HepG2 (cell line): ENCODE data around the gene LYZL1. TPM values are rescaled to one million over a fixed set of nuclear protein-coding genes. Genes with fewer than 3 reads are reported as not detected.
A peak's percentile ranks its signal among the peaks of the same experiment; 100 is the strongest.

Source experiments
- ARID4A ChIP-seq: sonication (generic); formaldehyde crosslinking; IDR thresholded peaks from 2 replicates; pipeline ENCODE4 v1.5.0; 2020; ENCODE audit warnings: mild to moderate bottlenecking, missing genetic modification reagents, borderline replicate concordance
- CHCHD3 ChIP-seq: sonication (generic); formaldehyde crosslinking; IDR thresholded peaks from 2 replicates; pipeline ENCODE4 v1.8.0; 2022; ENCODE audit warnings: mild to moderate bottlenecking, missing genetic modification reagents, moderate library complexity
- EHMT2 ChIP-seq: fragments of 200-600 bp; sonication (generic); IDR thresholded peaks from 2 replicates; pipeline ENCODE4 v1.7.0; 2017; ENCODE audit warnings: antibody characterized with exemption, low read depth, low read length, borderline replicate concordance
- FOXK1 ChIP-seq: sonication (generic); formaldehyde crosslinking; IDR thresholded peaks from 2 replicates; pipeline ENCODE4 v1.4.0; 2020; ENCODE audit warnings: low read depth, missing genetic modification reagents, borderline replicate concordance
- FOXP1 ChIP-seq, 2 experiments: fragments of 450-650 bp in 1 of 2; IDR thresholded peaks; 2 replicates each; pipeline ENCODE4 v1.6.1; 2017 to 2018; ENCODE audit warnings: antibody characterized with exemption in 1 of 2
- HIVEP1 ChIP-seq: sonication (generic); formaldehyde crosslinking; IDR thresholded peaks from 2 replicates; pipeline ENCODE4 v1.4.0; 2020; ENCODE audit warnings: mild to moderate bottlenecking, missing genetic modification reagents
- HMG20A ChIP-seq: IDR thresholded peaks from 2 replicates; pipeline ENCODE4 v1.6.1; 2016; ENCODE audit warnings: borderline replicate concordance
- HMG20B ChIP-seq: conservative IDR thresholded peaks from 2 replicates; pipeline ENCODE4 v1.6.1; 2016; ENCODE audit warnings: missing genetic modification reagents, missing compliant biosample characterization
- IRF2 ChIP-seq: IDR thresholded peaks from 2 replicates; pipeline ENCODE4 v1.6.1; 2018; ENCODE audit warnings: missing genetic modification reagents, missing compliant biosample characterization
- MAFG ChIP-seq: sonication (generic); formaldehyde crosslinking; IDR thresholded peaks from 2 replicates; pipeline ENCODE4 v1.5.1; 2020; ENCODE audit warnings: mild to moderate bottlenecking, missing genetic modification reagents
- MAX ChIP-seq: IDR thresholded peaks from 2 replicates; pipeline ENCODE4 v1.6.1; 2012; ENCODE audit warnings: inconsistent platforms
- NR2F6 ChIP-seq, 2 experiments: IDR thresholded peaks; 2 replicates each; pipeline ENCODE4 v1.6.1; 2016; ENCODE audit warnings: antibody characterized with exemption in 1 of 2, mild to moderate bottlenecking in 1 of 2
- PLSCR1 ChIP-seq: sonication (generic); formaldehyde crosslinking; IDR thresholded peaks from 2 replicates; pipeline ENCODE4 v1.5.0; 2020; ENCODE audit warnings: missing genetic modification reagents, mild to moderate bottlenecking, borderline replicate concordance
- SMYD3 ChIP-seq: sonication (generic); formaldehyde crosslinking; IDR thresholded peaks from 2 replicates; pipeline ENCODE4 v1.8.1; 2023; ENCODE audit warnings: mild to moderate bottlenecking, missing genetic modification reagents
- ZEB1 ChIP-seq: IDR thresholded peaks from 2 replicates; pipeline ENCODE4 v1.6.1; 2012; ENCODE audit warnings: mild to moderate bottlenecking, low read depth, inconsistent platforms; ENCODE audit not compliant: insufficient replicate concordance
- ZHX2 ChIP-seq, 2 experiments: sonication (generic) in 1 of 2; formaldehyde crosslinking in 1 of 2; IDR thresholded peaks; 2 replicates each; pipeline versions ENCODE4 v1.6.1 to v1.9.0; 2014 to 2022; ENCODE audit warnings: antibody characterized with exemption in 1 of 2, borderline replicate concordance in 1 of 2, inconsistent platforms in 1 of 2, low read depth in 1 of 2, missing genetic modification reagents in 1 of 2
- ZIK1 ChIP-seq: sonication (generic); formaldehyde crosslinking; IDR thresholded peaks from 2 replicates; pipeline ENCODE4 v1.5.0; 2020; ENCODE audit warnings: mild to moderate bottlenecking, low read depth, missing genetic modification reagents, borderline replicate concordance
- ZKSCAN5 ChIP-seq: sonication (generic); formaldehyde crosslinking; IDR thresholded peaks from 2 replicates; pipeline ENCODE4 v1.5.1; 2020; ENCODE audit warnings: mild to moderate bottlenecking, missing genetic modification reagents
- ZNF484 ChIP-seq: sonication (generic); formaldehyde crosslinking; IDR thresholded peaks from 2 replicates; pipeline ENCODE4 v1.5.1; 2020; ENCODE audit warnings: mild to moderate bottlenecking, low read depth, missing genetic modification reagents, borderline replicate concordance
- polyA plus RNA-seq, 8 experiments: library from polyadenylated mRNA; depleted of rRNA in 3 of 8; stranded (reverse) in 7 of 8; unstranded in 1 of 8; fragments of >200 nt; fragmentation: Illumina TruSeq in 4 of 8; extraction: Trizol in 4 of 8; gene quantifications; 2 replicates each; pipeline versions ENCODE4 v1.2.1 to v1.2.3, GENCODE V29; 2011 to 2016; ENCODE audit warnings: low read depth in 4 of 8, missing spikeins in 1 of 8, mixed read lengths in 1 of 8; ENCODE audit not compliant: insufficient read depth in 1 of 8
- total RNA-seq, 5 experiments: library from RNA; depleted of rRNA; stranded (reverse); fragments of >200 nt; fragmentation: Illumina TruSeq; extraction: Trizol; gene quantifications; 2 replicates each; pipeline ENCODE4 v1.2.3, GENCODE V29; 2016; ENCODE audit warnings: low read depth in 1 of 5

LYZL1 gene
- total and polyA plus RNA-seq, 2 of the 13 experiments (the other 11 are each of a cell fraction or from before 2014, with no cell fraction given): not detected

- TF ChIP-seq ZHX2 (IDR thresholded peaks at IDR 0.05; ENCODE audit: low read depth) (no peak), ZHX2 (CRISPR knock-in tag; IDR thresholded peaks at IDR 0.05; ENCODE audit: borderline replicate concordance) (no peak), PLSCR1 (CRISPR knock-in tag) (no peak), HIVEP1 (no peak), ZNF484 (CRISPR knock-in tag) (no peak), ZEB1 (no peak), ZIK1 (CRISPR knock-in tag) (no peak), FOXK1 (CRISPR knock-in tag) (no peak), MAX (peak; percentile 59; the same call in 1 of the 2 replicates), ZKSCAN5 (CRISPR knock-in tag) (no peak), HMG20A (CRISPR knock-in tag) (no peak), IRF2 (CRISPR knock-in tag) (no peak), SMYD3 (CRISPR knock-in tag) (no peak), HMG20B (CRISPR knock-in tag) (no peak), FOXP1 (IDR thresholded peaks at IDR 0.05) (peak; percentile 59; the same call in 1 of the 2 replicates), FOXP1 (CRISPR knock-in tag; IDR thresholded peaks at IDR 0.05) (peak; percentile 25; the same call in 1 of the 2 replicates), EHMT2 (no peak), ARID4A (CRISPR knock-in tag) (no peak), CHCHD3 (CRISPR knock-in tag) (no peak), MAFG (CRISPR knock-in tag) (no peak), NR2F6 (IDR thresholded peaks at IDR 0.05) (0 out of 2 replicates have a peak, but pooled peaks have one; percentile 35), NR2F6 (CRISPR knock-in tag; IDR thresholded peaks at IDR 0.05) (no peak)
These were observed 40.5 kb downstream of the LYZL1 start (continued) for GRCh38 chr10:29329420-29329819.
